Measurements from ENCODE around the gene IVNS1ABP.

DNA sequence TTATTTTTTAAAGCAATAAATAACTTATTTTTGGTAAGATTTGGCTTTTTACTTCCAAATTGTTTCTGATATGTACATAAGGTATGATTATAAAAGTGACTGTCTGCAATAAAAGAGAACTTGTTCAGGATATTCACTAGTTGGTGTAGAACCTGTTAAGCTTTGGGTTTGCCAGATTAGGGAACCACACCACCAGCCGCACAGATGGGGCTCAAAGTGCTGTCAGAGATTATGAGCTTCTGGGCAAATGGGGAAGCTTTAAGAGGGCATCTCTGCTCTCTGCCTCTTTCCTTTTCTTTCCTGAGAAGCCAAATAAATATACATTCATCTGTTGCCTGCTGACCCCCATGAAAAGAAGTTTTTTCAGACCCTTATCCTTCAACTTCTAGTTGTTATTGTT, 25.4 kb downstream of the IVNS1ABP start:
- no peak for TF ChIP-seq POLR2A (IDR thresholded peaks at IDR 0.05)
- TF ChIP-seq, protein P1, sequence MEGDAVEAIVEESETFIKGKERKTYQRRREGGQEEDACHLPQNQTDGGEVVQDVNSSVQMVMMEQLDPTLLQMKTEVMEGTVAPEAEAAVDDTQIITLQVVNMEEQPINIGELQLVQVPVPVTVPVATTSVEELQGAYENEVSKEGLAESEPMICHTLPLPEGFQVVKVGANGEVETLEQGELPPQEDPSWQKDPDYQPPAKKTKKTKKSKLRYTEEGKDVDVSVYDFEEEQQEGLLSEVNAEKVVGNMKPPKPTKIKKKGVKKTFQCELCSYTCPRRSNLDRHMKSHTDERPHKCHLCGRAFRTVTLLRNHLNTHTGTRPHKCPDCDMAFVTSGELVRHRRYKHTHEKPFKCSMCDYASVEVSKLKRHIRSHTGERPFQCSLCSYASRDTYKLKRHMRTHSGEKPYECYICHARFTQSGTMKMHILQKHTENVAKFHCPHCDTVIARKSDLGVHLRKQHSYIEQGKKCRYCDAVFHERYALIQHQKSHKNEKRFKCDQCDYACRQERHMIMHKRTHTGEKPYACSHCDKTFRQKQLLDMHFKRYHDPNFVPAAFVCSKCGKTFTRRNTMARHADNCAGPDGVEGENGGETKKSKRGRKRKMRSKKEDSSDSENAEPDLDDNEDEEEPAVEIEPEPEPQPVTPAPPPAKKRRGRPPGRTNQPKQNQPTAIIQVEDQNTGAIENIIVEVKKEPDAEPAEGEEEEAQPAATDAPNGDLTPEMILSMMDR (IDR thresholded peaks at IDR 0.05): no peak
- TF ChIP-seq POLR2AphosphoS5 (IDR thresholded peaks at IDR 0.05): no peak

Data from suprapubic skin (tissue), 4 donors.